NCI-H2227 (cell line): ENCODE measurements around the gene RBM44.
"Not testable (repeated sequence)": the region's sequence is repeated elsewhere in the genome, so short reads cannot be mapped to it uniquely, and the experiment has no call there.

Experiments used
- DNase-seq: peaks from one replicate; lab custom pipeline; 2025; ENCODE audit not compliant: unreplicated experiment; lab: John Stamatoyannopoulos, UW

Gene RBM44, protein sequence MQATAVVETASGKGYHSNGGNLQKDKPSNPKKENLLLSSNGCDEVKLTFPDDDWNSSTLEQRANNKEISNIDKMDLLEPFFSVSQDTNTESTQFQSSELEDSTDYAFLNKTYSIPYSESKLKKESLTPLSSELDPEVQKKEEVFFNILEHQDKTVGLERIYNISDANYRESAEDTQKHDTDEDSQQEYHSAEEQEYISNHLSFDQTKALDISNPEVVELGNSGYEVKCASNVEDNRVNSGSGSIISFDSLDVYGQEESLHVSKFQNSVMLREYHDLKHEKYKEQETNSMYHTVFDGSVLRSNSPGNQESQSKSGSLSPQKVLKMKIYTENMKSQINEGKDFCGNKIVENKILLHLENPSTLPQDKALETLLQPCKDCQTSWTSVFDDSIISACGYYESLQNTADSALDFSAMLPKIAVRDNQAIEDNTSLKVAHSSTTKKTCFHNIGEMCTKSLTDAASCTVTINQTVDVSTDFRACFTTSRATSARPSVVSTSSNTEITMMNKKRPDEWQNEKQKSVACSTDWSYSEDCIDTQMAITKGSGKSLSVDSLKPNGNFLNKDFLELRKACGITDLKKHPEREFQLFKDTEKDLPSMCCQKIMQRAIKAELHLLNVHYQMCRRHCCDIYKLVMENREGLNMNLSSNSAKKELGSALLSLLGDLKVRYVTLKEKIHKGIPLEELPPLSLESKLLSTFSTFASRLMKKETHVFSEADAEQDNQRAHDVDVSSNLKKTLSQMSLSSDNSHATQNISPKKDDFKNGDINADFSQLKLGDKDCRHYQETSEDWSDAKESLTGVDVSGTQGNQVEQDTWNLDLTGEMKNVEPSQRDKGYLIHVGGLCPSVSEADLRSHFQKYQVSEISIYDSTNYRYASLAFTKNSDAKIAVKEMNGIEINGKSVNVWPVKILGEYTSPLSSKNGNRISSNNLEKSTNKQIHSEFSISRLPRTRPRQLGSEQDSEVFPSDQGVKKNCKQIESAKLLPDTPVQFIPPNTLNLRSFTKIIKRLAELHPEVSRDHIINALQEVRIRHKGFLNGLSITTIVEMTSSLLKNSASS

DNA sequence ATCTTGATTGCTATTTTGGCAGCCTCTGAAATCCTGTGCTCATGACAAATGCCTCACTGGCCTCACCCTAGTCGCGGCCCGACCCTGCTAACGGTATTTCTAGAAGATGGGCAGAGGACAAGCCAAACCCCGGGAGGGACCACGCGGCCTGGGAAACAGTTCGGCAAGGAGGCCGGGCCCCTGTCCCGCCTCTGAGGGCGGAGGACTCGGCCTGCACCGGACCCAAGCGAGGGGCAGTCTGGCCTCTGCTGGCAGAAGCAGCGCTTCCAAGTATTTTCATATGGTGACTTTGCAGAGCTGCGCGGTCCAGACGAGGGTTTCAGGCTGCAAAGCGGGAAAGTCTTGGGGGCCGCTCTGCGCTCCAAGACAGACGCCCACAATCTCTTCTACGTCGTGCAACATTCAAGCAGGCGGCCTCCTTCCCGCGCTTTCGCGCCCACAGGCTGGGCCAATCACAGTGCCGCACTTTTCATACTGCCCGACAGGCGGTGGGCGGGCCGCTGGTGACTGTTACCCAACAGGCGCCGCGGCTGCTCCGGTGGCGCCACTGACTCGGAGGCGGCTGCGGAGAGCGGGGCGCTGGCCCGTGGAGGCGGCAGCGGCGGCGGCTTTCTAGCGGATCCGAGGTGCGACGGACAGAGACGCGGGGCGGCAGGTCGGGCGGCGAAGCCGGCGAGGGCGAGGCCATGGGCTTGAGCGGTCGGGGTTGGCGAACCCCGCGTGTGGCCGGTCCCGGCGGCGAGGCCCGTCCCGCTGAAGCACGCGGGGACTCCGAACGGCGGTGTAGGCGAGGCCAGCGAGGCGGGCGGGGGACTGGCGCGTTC is at the start of gene RBM44:
Gene RBM44 (plus strand): TSS at position 544 of the 824 bp plus-strand sequence. CDS start 14,831 bp downstream, outside the sequence.
- DNase-seq, result no peak

DNA sequence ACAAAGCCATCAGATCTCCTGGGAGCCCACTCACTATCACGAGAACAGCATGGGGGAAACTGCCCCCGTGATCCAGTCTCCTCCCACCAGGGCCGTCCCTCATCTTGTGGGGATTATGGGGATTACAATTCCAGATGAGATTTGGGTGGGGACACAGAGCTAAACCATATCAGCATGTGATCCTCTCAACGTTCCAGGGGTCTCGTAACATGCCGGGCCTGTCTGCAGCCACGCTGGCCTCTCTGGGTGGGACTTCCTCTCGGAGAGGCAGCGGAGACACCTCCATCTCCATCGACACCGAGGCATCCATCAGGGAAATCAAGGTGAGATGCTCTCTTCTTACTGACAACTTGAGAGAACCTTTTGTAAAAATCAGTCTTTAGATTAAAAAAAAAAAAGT is 49.6 kb upstream of the RBM44 start:
- no peak for DNase-seq

DNA sequence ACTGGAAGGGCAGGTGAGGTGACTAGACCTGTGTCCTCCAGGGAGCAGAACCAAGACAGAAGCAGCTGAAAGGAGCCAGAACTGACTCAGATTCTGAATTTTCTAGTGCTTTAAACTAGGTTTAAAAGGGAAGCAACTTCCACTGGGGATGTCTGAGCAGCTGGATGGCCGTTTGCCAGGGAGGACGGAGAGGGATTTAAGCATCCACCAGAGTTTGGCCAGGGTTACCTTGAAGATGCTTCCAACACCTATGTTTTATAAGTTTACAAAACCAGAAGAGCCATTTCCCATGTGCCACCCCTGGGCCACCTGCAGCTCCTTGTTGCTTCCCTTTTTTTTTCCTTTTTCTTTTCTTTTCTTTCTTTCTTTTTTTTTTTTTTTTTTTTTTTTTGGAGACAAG is 48.6 kb upstream of the RBM44 start:
- no peak for DNase-seq

DNA sequence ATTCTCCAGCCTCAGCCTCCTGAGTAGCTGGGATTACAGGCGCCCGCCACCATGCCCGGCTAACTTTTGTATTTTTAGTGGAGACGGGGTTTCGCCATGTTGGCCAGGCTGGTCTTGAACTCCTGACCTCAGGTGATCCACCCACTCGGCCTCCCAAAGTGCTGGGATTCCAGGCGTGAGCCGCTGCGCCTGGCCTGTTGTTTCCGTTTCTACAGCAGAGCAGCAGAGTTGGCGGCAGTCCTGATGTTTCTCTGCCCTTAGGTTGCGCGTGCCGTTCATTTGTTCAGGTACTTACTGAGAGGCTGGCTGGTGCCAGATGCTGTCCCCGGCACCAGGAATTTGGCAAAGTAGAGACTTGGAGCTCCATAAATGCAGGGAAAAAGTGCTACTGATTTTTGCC is 48.1 kb upstream of the RBM44 start:
- not testable (repeated sequence) for DNase-seq

DNA sequence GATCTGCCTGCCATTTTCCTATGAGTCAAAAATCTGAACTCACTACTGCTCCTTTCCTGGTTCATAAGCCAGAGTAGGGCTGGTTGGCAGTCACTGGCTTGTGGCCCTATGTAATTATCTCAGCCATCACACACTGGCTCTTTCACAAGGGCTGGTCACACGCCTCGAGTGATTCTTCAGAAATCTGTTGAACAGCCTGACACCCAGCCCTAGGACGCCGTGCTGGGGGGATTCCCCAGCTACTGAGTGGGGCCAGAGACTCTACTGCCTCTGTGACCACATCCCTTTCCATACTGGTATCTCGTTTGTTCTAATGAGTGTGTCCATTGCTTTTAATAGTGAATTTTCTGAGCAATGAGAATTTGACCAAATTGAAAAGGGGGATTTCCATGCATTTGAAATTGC is 45.8 kb upstream of the RBM44 start:
- no peak for DNase-seq

DNA sequence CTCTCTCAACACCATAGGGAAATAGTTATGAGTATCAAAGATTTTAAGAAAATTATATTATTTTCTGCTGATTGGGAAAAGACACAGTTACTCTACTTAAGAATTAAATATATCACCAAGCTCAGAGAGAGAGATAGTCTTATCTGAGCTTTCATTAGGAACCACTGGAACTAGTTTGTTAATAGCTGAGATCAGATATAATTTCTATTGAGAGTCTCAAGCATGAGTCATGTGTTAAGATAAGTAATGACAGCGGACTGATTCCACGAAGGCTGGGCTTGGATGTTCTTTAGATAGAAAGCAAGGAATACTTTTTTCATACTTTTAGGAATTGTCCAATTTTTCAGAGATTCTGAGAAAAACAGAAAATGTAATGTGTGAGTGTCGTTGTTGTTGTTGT is 44.4 kb upstream of the RBM44 start:
- DNase-seq, result no peak

DNA sequence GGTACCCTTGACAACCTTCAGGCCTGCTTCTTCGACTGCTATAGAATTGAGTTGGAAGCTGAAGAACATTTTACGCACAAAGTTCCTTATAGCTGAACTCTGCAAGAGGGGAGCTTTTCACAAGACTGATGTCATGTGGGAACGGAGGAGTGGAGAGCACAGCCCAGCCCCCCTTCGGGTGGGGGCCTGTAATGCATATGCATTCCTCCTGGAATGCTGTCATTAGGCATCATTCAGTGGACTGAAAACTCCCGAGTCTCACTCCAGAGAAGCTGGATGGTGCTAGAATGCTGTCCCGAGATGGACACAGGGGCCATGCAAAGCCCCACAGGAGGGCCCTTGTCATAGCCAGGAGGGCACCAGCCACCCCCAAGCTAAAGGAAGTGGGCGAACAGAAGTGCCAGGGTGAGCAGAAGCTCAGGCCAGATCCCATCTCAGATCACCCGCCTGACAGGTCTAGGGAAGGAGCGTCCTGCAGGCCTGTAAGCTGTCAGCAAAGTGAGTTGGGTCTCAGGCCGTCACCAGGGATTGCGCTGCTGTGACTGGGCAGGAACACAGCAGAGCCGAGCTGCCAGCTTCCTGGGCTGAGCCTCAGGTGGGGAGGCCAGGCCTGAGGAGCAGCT is 43.8 kb upstream of the RBM44 start:
- DNase-seq, result no peak

DNA sequence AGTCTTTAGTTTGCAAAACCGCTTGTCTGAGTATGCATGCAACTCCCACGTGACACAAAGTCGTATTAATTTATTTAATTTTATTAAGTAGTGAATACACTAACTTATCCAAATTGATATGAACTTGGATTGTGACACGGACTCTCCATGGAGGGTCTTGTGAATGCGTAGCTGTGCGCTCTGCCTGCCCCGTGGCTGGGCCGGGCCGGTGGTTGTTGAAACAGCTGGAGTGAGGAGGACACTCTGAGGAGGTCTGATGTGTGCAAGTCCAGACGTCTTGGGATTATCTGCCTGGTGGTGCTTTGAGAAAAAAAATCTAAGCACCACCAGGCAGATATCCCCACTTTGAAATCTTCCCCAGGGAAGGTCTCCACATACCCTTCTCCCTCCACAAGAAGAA is 41.0 kb upstream of the RBM44 start:
- no peak for DNase-seq

DNA sequence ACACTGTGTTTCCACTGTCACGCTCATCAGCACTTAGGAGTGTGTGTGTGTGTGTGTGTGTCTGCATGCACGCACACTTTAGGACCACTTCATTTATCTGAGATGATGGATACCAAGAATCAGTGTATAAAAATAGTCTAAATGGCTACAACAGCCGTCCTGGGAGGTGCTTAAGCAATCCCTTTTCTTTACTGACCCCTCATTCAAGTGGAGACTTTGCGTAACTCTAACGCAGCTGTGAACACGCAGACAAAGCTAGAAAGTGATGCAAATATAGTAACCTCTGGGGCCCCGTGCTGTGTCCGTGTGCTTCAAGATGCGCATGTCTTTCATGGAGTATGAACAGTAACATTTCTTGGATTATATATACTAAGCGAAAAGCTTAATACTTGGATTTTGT is 40.4 kb upstream of the RBM44 start:
- no peak for DNase-seq

DNA sequence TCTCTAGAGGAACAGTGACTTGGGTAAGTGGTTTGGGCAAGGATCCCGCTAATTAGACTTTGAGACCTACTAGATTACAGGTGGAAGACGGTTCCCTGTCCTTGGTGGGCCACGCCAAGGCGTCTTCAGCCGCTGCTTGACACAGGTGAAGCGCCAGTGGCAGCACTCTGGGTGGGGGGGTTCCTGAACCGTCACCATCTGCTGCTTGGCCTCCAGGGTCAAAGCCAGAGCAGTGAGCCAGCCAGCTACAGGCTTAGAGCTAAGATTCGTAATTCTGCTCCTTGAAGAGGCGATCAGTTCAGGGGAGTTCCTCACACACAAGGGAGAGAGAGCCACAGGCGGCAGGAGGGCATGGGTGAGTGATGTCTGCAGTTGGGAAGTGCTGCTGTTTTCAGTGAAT is 39.4 kb upstream of the RBM44 start:
- no peak for DNase-seq

DNA sequence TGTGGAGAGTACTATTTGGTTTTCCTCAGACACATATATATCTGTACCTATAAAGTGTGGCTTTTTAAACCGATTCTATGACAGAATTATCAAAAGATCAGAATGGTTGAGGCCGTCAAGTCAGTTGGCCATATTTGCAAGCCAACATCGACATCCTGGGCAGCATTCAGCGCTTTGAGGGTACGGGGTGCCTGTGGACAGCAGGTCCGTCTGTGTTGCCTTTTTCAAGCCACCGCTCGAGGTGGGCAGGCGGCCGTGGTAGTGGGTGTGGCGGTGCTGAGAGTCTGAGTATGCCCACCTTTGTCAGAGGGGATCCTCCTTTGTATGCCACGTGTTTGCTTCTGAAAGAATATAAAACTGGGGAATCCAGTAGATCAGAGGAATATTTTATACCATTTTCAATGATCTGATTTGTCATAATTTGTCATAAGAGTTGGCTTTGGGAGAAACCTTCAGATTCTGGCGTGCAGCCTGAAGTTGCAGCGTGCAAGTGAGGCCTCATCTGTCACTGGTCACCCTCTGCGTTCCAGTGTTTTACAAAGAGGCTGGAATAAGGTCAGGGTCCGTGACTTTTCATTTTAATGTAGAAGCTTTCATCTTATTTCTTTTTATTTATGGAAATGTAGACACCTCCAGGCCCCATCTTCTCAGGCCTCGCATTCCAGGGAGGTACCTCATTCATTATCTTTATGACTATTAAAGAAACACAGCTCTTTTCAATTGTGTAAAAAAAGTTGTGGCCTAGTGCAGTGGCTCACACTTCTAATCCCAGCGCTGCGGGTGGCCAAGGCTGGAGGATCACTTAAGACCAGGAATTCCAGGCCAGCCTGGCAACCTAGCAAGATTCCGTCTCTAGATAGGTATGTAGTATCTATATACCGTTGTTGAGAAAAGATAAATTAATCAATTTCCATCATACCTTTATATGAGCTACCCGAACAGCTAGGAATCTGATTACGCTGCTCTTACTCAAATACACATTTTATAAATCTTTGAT is 37.8 kb upstream of the RBM44 start:
- DNase-seq, result no peak

DNA sequence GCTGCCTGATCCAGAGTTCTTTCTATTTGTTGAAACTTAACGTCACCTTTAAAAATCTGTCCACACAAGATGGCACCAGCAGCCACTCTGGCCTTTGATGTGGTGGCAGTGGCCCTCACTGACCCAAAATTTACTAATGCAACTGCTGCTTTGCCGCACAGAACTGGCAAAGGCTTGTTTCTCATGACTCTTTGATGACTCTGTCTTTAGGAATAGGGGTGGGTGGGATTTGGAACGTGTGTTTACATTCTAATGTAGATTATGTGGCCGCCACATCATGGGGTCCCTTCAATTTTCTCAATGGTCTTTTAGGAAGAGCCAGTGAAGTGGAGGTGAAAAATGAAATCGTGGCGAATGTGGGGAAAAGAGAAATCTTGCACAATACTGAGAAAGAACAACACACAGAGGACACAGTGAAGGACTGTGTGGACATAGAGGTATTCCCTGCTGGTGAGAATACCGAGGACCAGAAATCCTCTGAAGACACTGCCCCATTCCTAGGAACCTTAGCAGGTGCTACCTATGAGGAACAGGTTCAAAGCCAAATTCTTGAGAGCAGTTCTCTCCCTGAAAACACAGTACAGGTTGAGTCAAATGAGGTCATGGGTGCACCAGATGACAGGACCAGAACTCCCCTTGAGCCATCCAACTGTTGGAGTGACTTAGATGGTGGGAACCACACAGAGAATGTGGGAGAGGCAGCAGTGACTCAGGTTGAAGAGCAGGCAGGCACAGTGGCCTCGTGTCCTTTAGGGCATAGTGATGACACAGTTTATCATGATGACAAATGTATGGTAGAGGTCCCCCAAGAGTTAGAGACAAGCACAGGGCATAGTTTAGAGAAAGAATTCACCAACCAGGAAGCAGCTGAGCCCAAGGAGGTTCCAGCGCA is 36.0 kb upstream of the RBM44 start:
- DNase-seq, result not testable (repeated sequence)

DNA sequence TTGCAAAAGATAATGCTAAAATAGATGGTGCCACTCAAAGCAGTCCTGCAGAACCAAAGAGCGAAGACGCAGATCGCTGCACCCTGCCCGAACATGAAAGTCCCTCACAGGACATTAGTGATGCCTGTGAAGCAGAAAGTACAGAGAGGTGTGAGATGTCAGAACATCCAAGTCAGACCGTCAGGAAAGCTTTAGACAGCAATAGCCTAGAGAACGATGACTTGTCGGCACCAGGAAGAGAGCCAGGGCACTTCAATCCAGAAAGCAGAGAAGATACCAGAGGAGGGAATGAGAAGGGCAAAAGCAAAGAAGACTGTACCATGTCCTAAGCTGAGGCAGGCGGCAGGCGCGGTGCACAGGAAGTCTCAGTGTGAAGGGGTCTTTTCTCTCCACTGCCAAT is 34.8 kb upstream of the RBM44 start:
- no peak for DNase-seq

DNA sequence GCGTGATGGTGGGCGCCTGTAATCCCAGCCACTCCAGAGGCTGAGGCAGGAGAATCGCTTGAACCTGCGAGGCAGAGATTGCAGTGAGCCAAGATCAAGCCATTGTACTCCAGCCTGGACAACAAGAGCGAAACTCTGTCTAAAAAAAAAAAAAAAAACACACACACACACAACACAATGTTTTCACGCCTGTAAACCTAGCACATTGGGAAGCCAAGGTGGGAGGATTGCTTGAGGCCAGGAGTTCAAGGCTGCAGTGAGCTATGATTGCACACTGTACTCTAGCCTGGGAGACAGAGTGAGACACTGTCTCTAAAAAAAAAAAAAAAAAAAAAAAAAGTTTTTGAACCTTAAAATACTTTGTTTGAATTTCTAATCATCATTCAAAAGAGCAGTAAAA is 33.5 kb upstream of the RBM44 start:
- not testable (repeated sequence) for DNase-seq

DNA sequence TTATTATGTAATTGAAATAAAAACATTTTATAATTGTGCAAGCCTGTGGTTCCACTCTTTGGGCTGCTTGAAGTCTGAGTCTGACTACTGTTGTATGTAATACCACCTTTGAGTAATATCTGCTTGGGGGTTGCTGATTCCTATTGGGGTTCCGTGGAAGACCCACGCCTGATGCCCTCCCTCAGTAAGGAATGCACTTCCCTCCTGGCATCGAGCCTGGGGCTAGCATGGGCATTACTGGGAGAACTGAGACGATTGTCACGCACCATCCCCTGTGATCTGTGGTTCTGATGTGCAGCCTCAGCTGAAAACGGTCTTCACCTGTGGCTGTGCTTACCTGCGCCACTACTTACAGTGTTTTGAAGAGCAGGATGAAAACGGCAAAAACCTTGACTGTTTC is 32.7 kb upstream of the RBM44 start:
- DNase-seq, result no peak

DNA sequence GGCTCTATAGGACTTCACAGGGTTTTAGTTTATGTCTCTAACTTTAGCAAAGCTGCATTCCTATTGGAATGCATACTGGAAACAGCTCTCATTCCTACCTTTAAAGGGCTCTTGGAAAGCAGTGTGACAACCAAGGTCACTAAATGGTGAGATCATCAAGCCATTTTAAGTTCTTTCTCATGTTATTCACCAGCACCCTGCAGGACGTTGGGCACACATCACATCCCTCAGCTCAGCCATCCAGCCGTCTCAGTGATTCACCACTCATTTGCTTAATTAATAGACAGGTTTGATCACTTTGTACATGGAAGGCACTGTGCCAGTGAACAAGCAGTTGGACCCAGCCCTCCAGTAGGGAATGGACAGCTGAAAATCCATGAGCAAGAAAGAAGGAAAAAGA is 32.2 kb upstream of the RBM44 start:
- no peak for DNase-seq

DNA sequence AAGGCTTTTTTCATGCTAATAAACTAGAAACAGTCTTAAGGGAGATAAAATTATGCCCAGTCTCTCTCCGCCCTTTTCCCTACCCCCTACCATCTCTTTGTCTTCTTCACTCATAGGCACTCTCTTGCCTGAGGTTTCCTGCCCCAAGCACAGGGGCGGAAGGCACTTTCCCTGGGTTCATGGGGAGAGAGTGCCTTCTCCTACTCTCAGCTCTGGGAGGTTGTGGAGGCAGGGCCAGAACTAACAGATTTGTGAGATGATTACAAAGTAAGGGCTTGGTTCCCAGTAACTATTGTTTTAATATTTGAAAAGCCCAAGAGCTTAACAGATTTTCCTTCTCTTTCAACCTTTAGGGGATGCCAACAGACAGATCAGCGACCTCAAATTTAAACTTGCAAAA is 26.1 kb upstream of the RBM44 start:
- DNase-seq, result no peak

DNA sequence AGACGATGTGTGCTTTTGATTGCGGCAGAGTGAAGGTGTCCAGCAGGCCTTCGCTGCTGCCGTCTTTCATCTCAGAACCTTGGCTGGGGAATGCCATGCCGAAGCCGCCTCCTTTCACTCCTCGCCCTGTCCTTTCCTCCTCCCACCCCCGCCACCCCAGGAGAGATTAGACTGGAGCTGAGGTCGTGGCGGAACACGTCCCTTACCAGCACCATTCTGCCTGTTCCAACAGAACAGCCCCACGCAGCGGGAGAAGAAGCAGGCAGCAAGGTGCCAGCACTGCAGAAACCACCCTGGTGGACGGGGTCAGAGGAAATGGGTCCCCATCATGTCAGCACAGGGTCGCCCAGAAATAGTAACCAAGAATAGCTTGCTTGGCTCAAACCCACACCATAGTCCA is 24.8 kb upstream of the RBM44 start:
- DNase-seq, result no peak
